ENCODE measurements around the gene L3MBTL2.

- TF ChIP-seq CTCF (conservative IDR thresholded peaks at IDR 0.05 in 1 of 2, IDR thresholded peaks at IDR 0.05 in 1 of 2; ENCODE audit: extremely low read depth in 1 of 2, insufficient read depth in 1 of 2, low read depth in 1 of 2, low read length in 2 of 2), result no peak
- TF ChIP-seq EZH2 (IDR thresholded peaks at IDR 0.05; ENCODE audit: borderline replicate concordance, low read length), result no peak
These were observed 35.4 kb downstream of the L3MBTL2 start, which contains the start of gene CHADL for GRCh38 chr22:41240377-41241132.

All from mammary epithelial cell (primary cell).